BLaER1 (cell line): ENCODE data around the gene KDM4B.
"Not testable (repeated sequence)": the region's sequence is repeated elsewhere in the genome, so short reads cannot be mapped to it uniquely, and the experiment has no call there.

Source experiments
- H3K27ac ChIP-seq: shearing (Covaris generic); formaldehyde crosslinking; 2 replicates; pipeline ENCODE4 v1.8.1; 2022
- H3K27me3 ChIP-seq: shearing (Covaris generic); formaldehyde crosslinking; 2 replicates; pipeline ENCODE4 v1.8.1; 2022
- H3K36me3 ChIP-seq: shearing (Covaris generic); formaldehyde crosslinking; 2 replicates; pipeline ENCODE4 v1.8.1; 2022
- H3K4me1 ChIP-seq: shearing (Covaris generic); formaldehyde crosslinking; 2 replicates; pipeline ENCODE4 v1.8.1; 2022
- H3K4me2 ChIP-seq: shearing (Covaris generic); formaldehyde crosslinking; 2 replicates; pipeline ENCODE4 v1.8.1; 2022
- H3K4me3 ChIP-seq: shearing (Covaris generic); formaldehyde crosslinking; 2 replicates; pipeline ENCODE4 v1.8.1; 2022
- H3K9ac ChIP-seq: shearing (Covaris generic); formaldehyde crosslinking; 2 replicates; pipeline ENCODE4 v1.8.1; 2022
- H3K9me3 ChIP-seq: shearing (Covaris generic); formaldehyde crosslinking; 2 replicates; pipeline ENCODE4 v1.8.1; 2022
- H4K20me1 ChIP-seq: shearing (Covaris generic); formaldehyde crosslinking; 2 replicates; pipeline ENCODE4 v1.8.1; 2022
- Cebpa-rat ChIP-seq: shearing (Covaris generic); IDR thresholded peaks from 2 replicates; pipeline ENCODE4 v1.8.1; 2022

KDM4B gene

GRCh38 chr19:5182751-5183150 lies 213.8 kb downstream of the KDM4B start:
- 0 out of 2 replicates have a peak, but pooled peaks cover 6% of the 10 kb centered on the region for H3K4me1 ChIP-seq
- H3K27me3 ChIP-seq = no peaks in the 10 kb centered on the region
- no peaks in the 10 kb centered on the region for H3K9me3 ChIP-seq
- H3K9ac ChIP-seq = no peak overlapping the region
- H3K4me2 ChIP-seq = no peak overlapping the region
- no peaks in the 10 kb centered on the region for H4K20me1 ChIP-seq
- H3K27ac ChIP-seq = no peak overlapping the region
- TF ChIP-seq Cebpa-rat = no peak
- H3K36me3 ChIP-seq = no peaks in the 10 kb centered on the region
- H3K4me3 ChIP-seq = no peak overlapping the region

- 0 out of 2 replicates have a peak, but pooled peaks cover 6% of the 10 kb centered on the region for H3K4me1 ChIP-seq
- H3K4me2 ChIP-seq = no peak overlapping the region
- no peak overlapping the region for H3K9ac ChIP-seq
- no peak for TF ChIP-seq Cebpa-rat
- H3K9me3 ChIP-seq = no peaks in the 10 kb centered on the region
- H4K20me1 ChIP-seq = no peaks in the 10 kb centered on the region
- H3K27ac ChIP-seq = no peak overlapping the region
- no peaks in the 10 kb centered on the region for H3K36me3 ChIP-seq
- no peak overlapping the region for H3K4me3 ChIP-seq
- no peaks in the 10 kb centered on the region for H3K27me3 ChIP-seq
Observed at GRCh38 chr19:5183616-5184015, 214.7 kb downstream of the KDM4B start.

- H3K4me2 ChIP-seq = no peak overlapping the region
- H4K20me1 ChIP-seq = no peaks in the 10 kb centered on the region
- no peaks in the 10 kb centered on the region for H3K36me3 ChIP-seq
- H3K4me1 ChIP-seq = no peaks in the 10 kb centered on the region
- no peak overlapping the region for H3K4me3 ChIP-seq
- no peaks in the 10 kb centered on the region for H3K9me3 ChIP-seq
- no peak for TF ChIP-seq Cebpa-rat
- H3K9ac ChIP-seq = no peak overlapping the region
- no peaks in the 10 kb centered on the region for H3K27me3 ChIP-seq
- H3K27ac ChIP-seq = no peak overlapping the region
Observed at GRCh38 chr19:5184930-5185329, 216.0 kb downstream of the KDM4B start.

GRCh38 chr19:5186293-5187050 lies 217.6 kb downstream of the KDM4B start:
- Histone ChIP-seq H3K4me1 (no peaks in the 10 kb centered on the region), H3K9ac (no peak overlapping the region), H3K36me3 (no peaks in the 10 kb centered on the region), H3K27me3 (no peaks in the 10 kb centered on the region), H3K27ac (no peak overlapping the region), H4K20me1 (no peaks in the 10 kb centered on the region), H3K4me3 (no peak overlapping the region), H3K4me2 (no peak overlapping the region), H3K9me3 (no peaks in the 10 kb centered on the region)
- TF ChIP-seq Cebpa-rat = no peak

GRCh38 chr19:5188548-5189317 lies 219.8 kb downstream of the KDM4B start:
- Histone ChIP-seq H4K20me1 (no peaks in the 10 kb centered on the region), H3K4me2 (no peak overlapping the region), H3K4me1 (no peaks in the 10 kb centered on the region), H3K27me3 (no peaks in the 10 kb centered on the region), H3K9me3 (no peaks in the 10 kb centered on the region), H3K27ac (no peak overlapping the region), H3K36me3 (no peaks in the 10 kb centered on the region), H3K9ac (no peak overlapping the region), H3K4me3 (no peak overlapping the region)
- no peak for TF ChIP-seq Cebpa-rat

GRCh38 chr19:5189318-5189607 lies 220.3 kb downstream of the KDM4B start:
- Histone ChIP-seq H3K4me3 (no peak overlapping the region), H3K9ac (no peak overlapping the region), H3K4me2 (no peak overlapping the region), H3K4me1 (no peaks in the 10 kb centered on the region), H4K20me1 (no peaks in the 10 kb centered on the region), H3K27me3 (no peaks in the 10 kb centered on the region), H3K9me3 (no peaks in the 10 kb centered on the region), H3K36me3 (no peaks in the 10 kb centered on the region), H3K27ac (no peak overlapping the region)
- TF ChIP-seq Cebpa-rat = no peak

- H3K36me3 ChIP-seq = no peaks in the 10 kb centered on the region
- no peaks in the 10 kb centered on the region for H4K20me1 ChIP-seq
- no peak overlapping the region for H3K27ac ChIP-seq
- no peaks in the 10 kb centered on the region for H3K27me3 ChIP-seq
- H3K9ac ChIP-seq = no peak overlapping the region
- H3K4me3 ChIP-seq = no peak overlapping the region
- H3K4me1 ChIP-seq = no peaks in the 10 kb centered on the region
- H3K9me3 ChIP-seq = no peaks in the 10 kb centered on the region
- TF ChIP-seq Cebpa-rat = no peak
- H3K4me2 ChIP-seq = no peak overlapping the region
Observed at GRCh38 chr19:5191091-5191490, 222.2 kb downstream of the KDM4B start.

- H3K4me1 ChIP-seq = no peaks in the 10 kb centered on the region
- H4K20me1 ChIP-seq = no peaks in the 10 kb centered on the region
- no peaks in the 10 kb centered on the region for H3K9me3 ChIP-seq
- H3K27ac ChIP-seq = no peak overlapping the region
- no peak overlapping the region for H3K4me2 ChIP-seq
- H3K9ac ChIP-seq = no peak overlapping the region
- H3K4me3 ChIP-seq = no peak overlapping the region
- H3K36me3 ChIP-seq = no peaks in the 10 kb centered on the region
- TF ChIP-seq Cebpa-rat = no peak
- H3K27me3 ChIP-seq = no peaks in the 10 kb centered on the region
Observed at GRCh38 chr19:5192568-5192967, 223.7 kb downstream of the KDM4B start.

- Histone ChIP-seq H3K4me3 (no peak overlapping the region), H3K36me3 (no peaks in the 10 kb centered on the region), H3K9ac (no peak overlapping the region), H3K9me3 (no peaks in the 10 kb centered on the region), H3K27me3 (no peaks in the 10 kb centered on the region), H4K20me1 (no peaks in the 10 kb centered on the region), H3K4me1 (no peaks in the 10 kb centered on the region), H3K4me2 (no peak overlapping the region), H3K27ac (no peak overlapping the region)
- TF ChIP-seq Cebpa-rat = no peak
Observed at GRCh38 chr19:5193192-5193591, 224.3 kb downstream of the KDM4B start.

- H3K9ac ChIP-seq = no peak overlapping the region
- H4K20me1 ChIP-seq = no peaks in the 10 kb centered on the region
- H3K9me3 ChIP-seq = no peaks in the 10 kb centered on the region
- H3K36me3 ChIP-seq = no peaks in the 10 kb centered on the region
- no peak overlapping the region for H3K27ac ChIP-seq
- H3K27me3 ChIP-seq = no peaks in the 10 kb centered on the region
- H3K4me1 ChIP-seq = no peaks in the 10 kb centered on the region
- no peak for TF ChIP-seq Cebpa-rat
- H3K4me2 ChIP-seq = no peak overlapping the region
- H3K4me3 ChIP-seq = no peak overlapping the region
Observed at GRCh38 chr19:5194641-5195040, 225.7 kb downstream of the KDM4B start.

- H3K36me3 ChIP-seq = not testable (repeated sequence)
Observed at GRCh38 chr19:5195587-5195986, 226.7 kb downstream of the KDM4B start.

More at GRCh38 chr19:5195587-5195986, 226.7 kb downstream of the KDM4B start:
- not testable (repeated sequence) for H3K4me1 ChIP-seq, H4K20me1 ChIP-seq, H3K27ac ChIP-seq, H3K9ac ChIP-seq, H3K27me3 ChIP-seq, H3K9me3 ChIP-seq, H3K4me2 ChIP-seq, H3K4me3 ChIP-seq
